ENCODE data around the gene PLEKHA4.
"Not testable (repeated sequence)": the region's sequence is repeated elsewhere in the genome, so short reads cannot be mapped to it uniquely, and the experiment has no call there.

PLEKHA4 gene

GRCh38 chr19:48914181-48914580 is 45.8 kb upstream of the PLEKHA4 start:
- no peaks in the 10 kb centered on the region for H3K9me3 ChIP-seq (ENCODE audit: insufficient read depth, low read length)
- TF ChIP-seq EZH2phosphoT487 (conservative IDR thresholded peaks at IDR 0.05; ENCODE audit: low read length) (no peak), CTCF (IDR thresholded peaks at IDR 0.05; ENCODE audit: insufficient read depth, low read length, poor library complexity, severe bottlenecking) (no peak)
- H4K20me1 ChIP-seq (ENCODE audit: low read depth, low read length): no peaks in the 10 kb centered on the region
- no peak overlapping the region for H3K9ac ChIP-seq (ENCODE audit: low read length)
- no peak overlapping the region for H3K4me2 ChIP-seq (ENCODE audit: low read depth, low read length, poor library complexity, severe bottlenecking)
- H3K4me3 ChIP-seq (ENCODE audit: insufficient read depth, low read length, poor library complexity, severe bottlenecking): no peak overlapping the region
- no peaks in the 10 kb centered on the region for H3K27me3 ChIP-seq (ENCODE audit: low read length)
- 0 out of 2 replicates have a peak, but pooled peaks cover 5% of the 10 kb centered on the region for H3K36me3 ChIP-seq (ENCODE audit: low read length)
- no peak overlapping the region for H2AFZ ChIP-seq (ENCODE audit: low read depth, low read length, severe bottlenecking)
- no peaks in the 10 kb centered on the region for H3K9me2 ChIP-seq (replicated peaks; ENCODE audit: insufficient read depth, low read length)
- H3F3A ChIP-seq (ENCODE audit: insufficient read depth): peaks cover 11% of the 10 kb centered on the region
- H3K79me2 ChIP-seq (ENCODE audit: insufficient read depth, low read length): no peaks in the 10 kb centered on the region
- no peak overlapping the region for H3K27ac ChIP-seq (ENCODE audit: low read depth, low read length)

GRCh38 chr19:48913114-48913889 is 44.9 kb upstream of the PLEKHA4 start:
- no peaks in the 10 kb centered on the region for H3K27me3 ChIP-seq (ENCODE audit: low read length)
- no peaks in the 10 kb centered on the region for H3K9me3 ChIP-seq (ENCODE audit: insufficient read depth, low read length)
- H3K4me2 ChIP-seq (ENCODE audit: low read depth, low read length, poor library complexity, severe bottlenecking): no peak overlapping the region
- H3K9me2 ChIP-seq (replicated peaks; ENCODE audit: insufficient read depth, low read length): no peaks in the 10 kb centered on the region
- H3F3A ChIP-seq (ENCODE audit: insufficient read depth): peaks cover 11% of the 10 kb centered on the region
- H2AFZ ChIP-seq (ENCODE audit: low read depth, low read length, severe bottlenecking): no peak overlapping the region
- TF ChIP-seq EZH2phosphoT487 (conservative IDR thresholded peaks at IDR 0.05; ENCODE audit: low read length): no peak
- no peak for TF ChIP-seq CTCF (IDR thresholded peaks at IDR 0.05; ENCODE audit: insufficient read depth, low read length, poor library complexity, severe bottlenecking)
- no peaks in the 10 kb centered on the region for H4K20me1 ChIP-seq (ENCODE audit: low read depth, low read length)
- H3K9ac ChIP-seq (ENCODE audit: low read length): no peak overlapping the region
- 0 out of 2 replicates have a peak, but pooled peaks cover 5% of the 10 kb centered on the region for H3K36me3 ChIP-seq (ENCODE audit: low read length)
- H3K79me2 ChIP-seq (ENCODE audit: insufficient read depth, low read length): no peaks in the 10 kb centered on the region
- no peak overlapping the region for H3K4me3 ChIP-seq (ENCODE audit: insufficient read depth, low read length, poor library complexity, severe bottlenecking)
- H3K27ac ChIP-seq (ENCODE audit: low read depth, low read length): no peak overlapping the region

- Histone ChIP-seq H2AFZ (ENCODE audit: low read depth, low read length, severe bottlenecking) (no peak overlapping the region), H3K27ac (ENCODE audit: low read depth, low read length) (no peak overlapping the region; the same call in 1 of the 2 replicates), H3F3A (ENCODE audit: insufficient read depth) (peaks cover 7% of the 10 kb centered on the region), H3K9me3 (ENCODE audit: insufficient read depth, low read length) (no peaks in the 10 kb centered on the region), H3K4me2 (ENCODE audit: low read depth, low read length, poor library complexity, severe bottlenecking) (no peak overlapping the region), H3K36me3 (ENCODE audit: low read length) (0 out of 2 replicates have a peak, but pooled peaks cover 5% of the 10 kb centered on the region), H4K20me1 (ENCODE audit: low read depth, low read length) (no peaks in the 10 kb centered on the region), H3K9me2 (replicated peaks; ENCODE audit: insufficient read depth, low read length) (no peaks in the 10 kb centered on the region), H3K27me3 (ENCODE audit: low read length) (no peaks in the 10 kb centered on the region), H3K9ac (ENCODE audit: low read length) (no peak overlapping the region), H3K4me3 (ENCODE audit: insufficient read depth, low read length, poor library complexity, severe bottlenecking) (no peak overlapping the region), H3K79me2 (ENCODE audit: insufficient read depth, low read length) (no peaks in the 10 kb centered on the region)
- TF ChIP-seq EZH2phosphoT487 (conservative IDR thresholded peaks at IDR 0.05; ENCODE audit: low read length) (no peak), CTCF (IDR thresholded peaks at IDR 0.05; ENCODE audit: insufficient read depth, low read length, poor library complexity, severe bottlenecking) (no peak)
Observed at GRCh38 chr19:48910803-48911202, 42.4 kb upstream of the PLEKHA4 start.

GRCh38 chr19:48909424-48910077 is 41.1 kb upstream of the PLEKHA4 start:
- H3K36me3 ChIP-seq (ENCODE audit: low read length); H3K27me3 ChIP-seq (ENCODE audit: low read length); H3F3A ChIP-seq (ENCODE audit: insufficient read depth); H3K9me3 ChIP-seq (ENCODE audit: insufficient read depth, low read length); H4K20me1 ChIP-seq (ENCODE audit: low read depth, low read length); H3K79me2 ChIP-seq (ENCODE audit: insufficient read depth, low read length); H3K9me2 ChIP-seq (replicated peaks; ENCODE audit: insufficient read depth, low read length); H3K9ac ChIP-seq (ENCODE audit: low read length); H3K4me3 ChIP-seq (ENCODE audit: insufficient read depth, low read length, poor library complexity, severe bottlenecking); H2AFZ ChIP-seq (ENCODE audit: low read depth, low read length, severe bottlenecking): not testable (repeated sequence)
- peak overlapping the region; percentile 57 for H3K27ac ChIP-seq (ENCODE audit: low read depth, low read length)
- H3K4me2 ChIP-seq (ENCODE audit: low read depth, low read length, poor library complexity, severe bottlenecking): peak overlapping the region; percentile 18

Measured in SU-DHL-6 (cell line).